GM12891 (cell line): Measurements from ENCODE around the gene POLE3.

Experiments
- POLR2A ChIP-seq: IDR thresholded peaks from 2 replicates; pipeline ENCODE4 v1.6.1; 2011; ENCODE audit warnings: low read depth, low read length, control low read depth
- POLR2AphosphoS5 ChIP-seq: IDR thresholded peaks from 2 replicates; pipeline ENCODE4 v1.6.1; 2011; ENCODE audit warnings: low read depth, low read length, control low read depth
- POU2F2 ChIP-seq: IDR thresholded peaks from 2 replicates; pipeline ENCODE4 v1.6.1; 2011; ENCODE audit warnings: low read depth, mild to moderate bottlenecking, control low read depth, low read length, moderate library complexity
- SPI1 ChIP-seq: IDR thresholded peaks from 2 replicates; pipeline ENCODE4 v1.6.1; 2011; ENCODE audit warnings: low read depth, low read length, control low read depth
- TAF1 ChIP-seq: IDR thresholded peaks from 2 replicates; pipeline ENCODE4 v1.6.1; 2011; ENCODE audit warnings: low read depth, low read length, control low read depth

DNA sequence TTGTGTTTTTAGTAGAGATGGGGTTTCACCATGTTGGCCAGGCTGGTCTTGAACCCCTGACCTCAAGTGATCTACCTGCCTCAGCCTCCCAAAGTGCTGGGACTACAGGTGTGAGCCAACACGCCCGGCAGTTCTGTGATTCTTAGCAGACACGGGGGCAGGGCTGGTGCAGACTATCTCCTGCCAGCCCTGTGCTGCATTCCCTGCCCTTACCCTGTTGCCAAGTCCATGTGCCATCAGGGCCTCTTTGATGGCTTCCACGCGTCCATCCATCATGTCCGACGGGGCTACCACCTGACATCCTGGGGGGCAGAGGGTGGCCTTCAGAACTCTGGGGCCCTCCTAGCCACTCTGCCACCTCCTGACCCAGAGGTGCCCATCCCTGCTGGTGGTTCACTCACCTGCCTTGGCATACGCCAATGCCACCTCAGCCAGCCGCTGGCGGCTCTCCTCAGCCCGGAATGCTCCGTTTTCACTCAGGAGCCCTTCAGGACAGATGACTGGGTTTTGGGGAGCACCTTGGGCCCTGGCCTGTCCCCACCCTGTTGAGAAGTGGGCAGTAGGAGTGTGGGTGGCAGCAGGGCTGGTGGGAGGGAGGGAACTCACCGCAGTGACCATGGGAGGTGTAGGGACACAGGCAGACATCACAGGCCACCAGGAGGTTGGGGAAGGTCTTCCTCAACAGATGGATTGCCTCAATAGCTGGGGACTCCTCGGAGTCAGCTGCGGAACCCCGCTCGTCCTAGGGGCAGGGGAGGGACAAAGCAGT lies 20.1 kb downstream of the POLE3 start:
- TF ChIP-seq POLR2A = no peak
- TF ChIP-seq TAF1 = no peak
- no peak for TF ChIP-seq POU2F2
- no peak for TF ChIP-seq SPI1
- no peak for TF ChIP-seq POLR2AphosphoS5
